Gastrocnemius medialis (tissue), 4 donors: ENCODE data around the gene STRIP1.

Experiments used
- CTCF ChIP-seq, 5 experiments: fragments of 450-650 bp in 3 of 5; fragments of 200-600 bp in 2 of 5; sonication (generic) in 2 of 5; IDR thresholded peaks in 4 of 5; conservative IDR thresholded peaks in 1 of 5; 1 replicate in 4 of 5; 2 replicates in 1 of 5; pipeline ENCODE4 v1.5.1; 2016 to 2019; ENCODE audit warnings: antibody characterized with exemption in 5 of 5, mild to moderate bottlenecking in 3 of 5, moderate library complexity in 3 of 5
- POLR2A ChIP-seq, 2 donors: fragments of 450-650 bp; IDR thresholded peaks; one replicate each; pipeline ENCODE4 v1.6.1; 2017; ENCODE audit warnings: antibody characterized with exemption in 2 of 2, mild to moderate bottlenecking in 2 of 2, moderate library complexity in 2 of 2

GRCh38 chr1:110082477-110082876 is 48.1 kb downstream of the STRIP1 start:
- no peak for TF ChIP-seq CTCF (IDR thresholded peaks at IDR 0.05 in 4 of 5, conservative IDR thresholded peaks at IDR 0.05 in 1 of 5)
- TF ChIP-seq POLR2A (IDR thresholded peaks at IDR 0.05) = no peak
